Hepatic stellate cell (primary cell): ENCODE results near the gene XPO1.

Experiments
- DNase-seq: peaks from one replicate; pipeline ENCODE4 v3.0.0; 2011; ENCODE audit warnings: low spot score

Gene XPO1

DNA sequence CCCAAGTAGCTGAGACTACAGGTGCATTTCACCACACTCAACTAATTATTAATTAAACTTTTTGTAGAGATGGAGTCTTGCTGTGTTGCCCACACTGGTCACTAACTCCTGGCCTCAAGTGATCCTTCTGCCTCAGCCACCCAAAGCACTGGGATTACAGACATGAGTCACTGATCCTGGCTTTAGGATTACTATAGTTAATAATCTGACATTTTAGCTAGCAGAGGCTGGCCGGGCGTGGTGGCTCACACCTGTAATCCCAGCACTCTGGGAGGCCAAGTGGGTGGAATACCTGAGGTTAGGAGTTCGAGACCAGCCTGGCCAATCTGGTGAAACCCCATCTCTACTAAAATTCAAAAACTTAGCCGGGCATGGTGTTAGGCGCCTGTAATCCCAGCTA, 106.8 kb downstream of the XPO1 start:
- no peak for DNase-seq
